SU-DHL-6 (cell line): Measurements from ENCODE around the gene UPK3A.

Experiments used
- EZH2phosphoT487 ChIP-seq: fragments of 200-600 bp; sonication (generic), shearing (Covaris generic); conservative IDR thresholded peaks from 2 replicates; pipeline ENCODE4 v1.6.1; 2018; ENCODE audit warnings: mild to moderate bottlenecking, antibody characterized with exemption, low read length, moderate library complexity, mixed read lengths
- TF ChIP-seq, protein P1 (sequence below): fragments of 200-600 bp; sonication (generic); IDR thresholded peaks from one replicate; pipeline ENCODE4 v1.5.1; 2017; ENCODE audit warnings: antibody characterized with exemption, mild to moderate bottlenecking, low read length, moderate library complexity; ENCODE audit not compliant: insufficient read depth, poor library complexity, severe bottlenecking

GRCh38 chr22:45238076-45238956 lies 46.4 kb upstream of the UPK3A start:
- TF ChIP-seq, protein P1, sequence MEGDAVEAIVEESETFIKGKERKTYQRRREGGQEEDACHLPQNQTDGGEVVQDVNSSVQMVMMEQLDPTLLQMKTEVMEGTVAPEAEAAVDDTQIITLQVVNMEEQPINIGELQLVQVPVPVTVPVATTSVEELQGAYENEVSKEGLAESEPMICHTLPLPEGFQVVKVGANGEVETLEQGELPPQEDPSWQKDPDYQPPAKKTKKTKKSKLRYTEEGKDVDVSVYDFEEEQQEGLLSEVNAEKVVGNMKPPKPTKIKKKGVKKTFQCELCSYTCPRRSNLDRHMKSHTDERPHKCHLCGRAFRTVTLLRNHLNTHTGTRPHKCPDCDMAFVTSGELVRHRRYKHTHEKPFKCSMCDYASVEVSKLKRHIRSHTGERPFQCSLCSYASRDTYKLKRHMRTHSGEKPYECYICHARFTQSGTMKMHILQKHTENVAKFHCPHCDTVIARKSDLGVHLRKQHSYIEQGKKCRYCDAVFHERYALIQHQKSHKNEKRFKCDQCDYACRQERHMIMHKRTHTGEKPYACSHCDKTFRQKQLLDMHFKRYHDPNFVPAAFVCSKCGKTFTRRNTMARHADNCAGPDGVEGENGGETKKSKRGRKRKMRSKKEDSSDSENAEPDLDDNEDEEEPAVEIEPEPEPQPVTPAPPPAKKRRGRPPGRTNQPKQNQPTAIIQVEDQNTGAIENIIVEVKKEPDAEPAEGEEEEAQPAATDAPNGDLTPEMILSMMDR: no peak
- no peak for TF ChIP-seq EZH2phosphoT487
